DND-41 (cell line): ENCODE results near the gene SLAMF8.

Experiments
- EZH2 ChIP-seq: IDR thresholded peaks from 3 replicates; pipeline ENCODE4 v1.6.1; 2012; ENCODE audit warnings: borderline replicate concordance, low read depth, mild to moderate bottlenecking, moderate library complexity, low read length, inconsistent platforms; ENCODE audit not compliant: severe bottlenecking
- TF ChIP-seq, protein P1 (sequence below): IDR thresholded peaks from 2 replicates; pipeline ENCODE4 v1.5.1; 2012; ENCODE audit warnings: borderline replicate concordance, low read length, moderate library complexity, mild to moderate bottlenecking; ENCODE audit not compliant: poor library complexity, severe bottlenecking; ENCODE audit errors: extremely low read depth

DNA sequence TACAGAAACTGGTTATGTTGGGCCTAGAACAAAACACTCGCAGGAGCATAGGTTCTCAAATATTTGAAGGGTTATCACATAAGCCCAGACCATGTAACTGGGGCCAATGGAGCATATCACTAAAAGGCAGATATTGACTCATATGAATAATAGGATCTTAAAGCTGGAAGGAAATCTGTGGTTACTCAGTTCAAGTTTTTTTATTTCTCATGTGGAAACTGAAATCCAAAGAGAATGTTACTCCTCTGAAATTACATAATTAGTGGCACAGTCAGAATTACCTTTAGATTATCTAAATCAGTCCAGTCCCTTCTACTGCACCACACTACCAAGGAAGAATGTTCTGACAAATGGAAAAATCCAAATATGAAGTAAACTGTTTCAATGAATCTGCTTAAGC lies 12.0 kb downstream of the SLAMF8 start:
- TF ChIP-seq, protein P1, sequence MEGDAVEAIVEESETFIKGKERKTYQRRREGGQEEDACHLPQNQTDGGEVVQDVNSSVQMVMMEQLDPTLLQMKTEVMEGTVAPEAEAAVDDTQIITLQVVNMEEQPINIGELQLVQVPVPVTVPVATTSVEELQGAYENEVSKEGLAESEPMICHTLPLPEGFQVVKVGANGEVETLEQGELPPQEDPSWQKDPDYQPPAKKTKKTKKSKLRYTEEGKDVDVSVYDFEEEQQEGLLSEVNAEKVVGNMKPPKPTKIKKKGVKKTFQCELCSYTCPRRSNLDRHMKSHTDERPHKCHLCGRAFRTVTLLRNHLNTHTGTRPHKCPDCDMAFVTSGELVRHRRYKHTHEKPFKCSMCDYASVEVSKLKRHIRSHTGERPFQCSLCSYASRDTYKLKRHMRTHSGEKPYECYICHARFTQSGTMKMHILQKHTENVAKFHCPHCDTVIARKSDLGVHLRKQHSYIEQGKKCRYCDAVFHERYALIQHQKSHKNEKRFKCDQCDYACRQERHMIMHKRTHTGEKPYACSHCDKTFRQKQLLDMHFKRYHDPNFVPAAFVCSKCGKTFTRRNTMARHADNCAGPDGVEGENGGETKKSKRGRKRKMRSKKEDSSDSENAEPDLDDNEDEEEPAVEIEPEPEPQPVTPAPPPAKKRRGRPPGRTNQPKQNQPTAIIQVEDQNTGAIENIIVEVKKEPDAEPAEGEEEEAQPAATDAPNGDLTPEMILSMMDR: no peak
- no peak for TF ChIP-seq EZH2
